HEK293 (cell line): ENCODE data around the gene UCN2.

Experiments
- GLIS1 ChIP-seq: fragments of 450-650 bp; formaldehyde crosslinking; IDR thresholded peaks from 2 replicates; pipeline ENCODE4 v1.5.1; 2016; ENCODE audit warnings: missing biosample characterization, missing genetic modification characterization
- SP2 ChIP-seq: fragments of 450-650 bp; formaldehyde crosslinking; IDR thresholded peaks from 2 replicates; pipeline ENCODE4 v1.5.1; 2016; ENCODE audit warnings: missing biosample characterization, missing genetic modification characterization
- ZNF23 ChIP-seq: fragments of 450-650 bp; formaldehyde crosslinking; IDR thresholded peaks from 2 replicates; pipeline ENCODE4 v1.5.1; 2016; ENCODE audit warnings: missing biosample characterization, missing genetic modification characterization, borderline replicate concordance
- ZNF24 ChIP-seq: fragments of 450-650 bp; formaldehyde crosslinking; IDR thresholded peaks from 2 replicates; pipeline ENCODE4 v1.5.1; 2016; ENCODE audit warnings: missing biosample characterization, missing genetic modification characterization
- TF ChIP-seq, protein P1 (sequence below): fragments of 450-650 bp; formaldehyde crosslinking; IDR thresholded peaks from 2 replicates; pipeline ENCODE4 v1.5.1; 2016; ENCODE audit warnings: missing biosample characterization, missing genetic modification characterization

- TF ChIP-seq, protein P1, sequence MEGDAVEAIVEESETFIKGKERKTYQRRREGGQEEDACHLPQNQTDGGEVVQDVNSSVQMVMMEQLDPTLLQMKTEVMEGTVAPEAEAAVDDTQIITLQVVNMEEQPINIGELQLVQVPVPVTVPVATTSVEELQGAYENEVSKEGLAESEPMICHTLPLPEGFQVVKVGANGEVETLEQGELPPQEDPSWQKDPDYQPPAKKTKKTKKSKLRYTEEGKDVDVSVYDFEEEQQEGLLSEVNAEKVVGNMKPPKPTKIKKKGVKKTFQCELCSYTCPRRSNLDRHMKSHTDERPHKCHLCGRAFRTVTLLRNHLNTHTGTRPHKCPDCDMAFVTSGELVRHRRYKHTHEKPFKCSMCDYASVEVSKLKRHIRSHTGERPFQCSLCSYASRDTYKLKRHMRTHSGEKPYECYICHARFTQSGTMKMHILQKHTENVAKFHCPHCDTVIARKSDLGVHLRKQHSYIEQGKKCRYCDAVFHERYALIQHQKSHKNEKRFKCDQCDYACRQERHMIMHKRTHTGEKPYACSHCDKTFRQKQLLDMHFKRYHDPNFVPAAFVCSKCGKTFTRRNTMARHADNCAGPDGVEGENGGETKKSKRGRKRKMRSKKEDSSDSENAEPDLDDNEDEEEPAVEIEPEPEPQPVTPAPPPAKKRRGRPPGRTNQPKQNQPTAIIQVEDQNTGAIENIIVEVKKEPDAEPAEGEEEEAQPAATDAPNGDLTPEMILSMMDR (tag by site-specific recombination) = no peak
- TF ChIP-seq GLIS1 (no peak), ZNF24 (tag by site-specific recombination) (no peak), SP2 (no peak), ZNF23 (tag by site-specific recombination) (no peak)
These were observed 2.8 kb upstream of the UCN2 start for GRCh38 chr3:48566401-48566760.
